HG02763 (cell line): ENCODE data around the gene ADAMTS9.

ENCODE experiments used
- ATAC-seq: cut with Tn5 transposase; IDR thresholded peaks from one replicate; pipeline ENCODE4 v1.9.1; 2021; ENCODE audit warnings: mild to moderate bottlenecking, moderate library complexity; ENCODE audit not compliant: unreplicated experiment

Gene ADAMTS9

GRCh38 chr3:64496786-64497490 is 190.9 kb downstream of the ADAMTS9 start:
- ATAC-seq = no peak

- ATAC-seq = no peak
Measured at GRCh38 chr3:64495781-64496334, 191.9 kb downstream of the ADAMTS9 start.

- no peak for ATAC-seq
Measured at GRCh38 chr3:64495121-64495780, 192.5 kb downstream of the ADAMTS9 start.

- no peak for ATAC-seq
Measured at GRCh38 chr3:64494526-64494925, 193.3 kb downstream of the ADAMTS9 start.

- ATAC-seq = no peak
Measured at GRCh38 chr3:64493149-64493548, 194.7 kb downstream of the ADAMTS9 start.

- no peak for ATAC-seq
Measured at GRCh38 chr3:64491843-64492242, 196.0 kb downstream of the ADAMTS9 start.

- ATAC-seq = no peak
Measured at GRCh38 chr3:64490180-64490724, 197.5 kb downstream of the ADAMTS9 start.

GRCh38 chr3:64489361-64490044 is 198.3 kb downstream of the ADAMTS9 start:
- no peak for ATAC-seq

- ATAC-seq = no peak
Measured at GRCh38 chr3:64488939-64489338, 198.9 kb downstream of the ADAMTS9 start.

GRCh38 chr3:64484289-64484992 is 203.4 kb downstream of the ADAMTS9 start:
- ATAC-seq = peak; percentile 96

GRCh38 chr3:64483467-64483866 is 204.3 kb downstream of the ADAMTS9 start:
- ATAC-seq = no peak

- no peak for ATAC-seq
Measured at GRCh38 chr3:64475037-64475436, 212.8 kb downstream of the ADAMTS9 start.

GRCh38 chr3:64473466-64473865 is 214.3 kb downstream of the ADAMTS9 start:
- ATAC-seq = no peak

GRCh38 chr3:64470436-64470835 is 217.4 kb downstream of the ADAMTS9 start:
- ATAC-seq = no peak

- no peak for ATAC-seq
Measured at GRCh38 chr3:64467255-64467944, 220.4 kb downstream of the ADAMTS9 start.
